HEK293 (cell line): Measurements from ENCODE around the gene NEGR1.

Source experiments
- CTCF ChIA-PET: fragments of 350-600 bp; formaldehyde crosslinking; extraction: SDS; loops from one replicate; lab custom pipeline; 2021; ENCODE audit warnings: antibody characterized with exemption; lab: Yijun Ruan, JAX
- POLR2A ChIA-PET: fragments of 300-600 bp; formaldehyde crosslinking; extraction: SDS; loops from one replicate; lab custom pipeline; 2020; ENCODE audit warnings: antibody characterized with exemption, inconsistent platforms; lab: Yijun Ruan, JAX
- H3K27ac ChIP-seq: fragments of 200-500 bp; sonication (Bioruptor generic); 2 replicates; pipeline ENCODE4 v1.5.1; 2014; ENCODE audit warnings: low read depth, low read length, control low read depth, inconsistent platforms; ENCODE audit errors: extremely low read depth
- H3K36me3 ChIP-seq, 2 experiments: fragments of 200-500 bp in 1 of 2; sonication (Bioruptor generic) in 1 of 2; 1 replicate in 1 of 2; 2 replicates in 1 of 2; pipeline ENCODE4 v1.5.1; 2014 to 2017; ENCODE audit warnings: inconsistent platforms in 2 of 2, low read length in 2 of 2; ENCODE audit not compliant: control insufficient read depth in 2 of 2, insufficient read depth in 1 of 2
- H3K4me1 ChIP-seq: fragments of 200-500 bp; sonication (Bioruptor generic); 2 replicates; pipeline ENCODE4 v1.5.1; 2014; ENCODE audit warnings: mild to moderate bottlenecking, low read length, inconsistent platforms; ENCODE audit not compliant: control insufficient read depth, insufficient read depth
- H3K4me3 ChIP-seq: 2 replicates; pipeline ENCODE4 v1.5.1; 2011; ENCODE audit warnings: low read depth, mild to moderate bottlenecking, control low read depth, low read length, moderate library complexity
- H3K9me3 ChIP-seq: fragments of 200-500 bp; sonication (Bioruptor generic); 2 replicates; pipeline ENCODE4 v1.5.1; 2014; ENCODE audit warnings: low read depth, low read length, inconsistent platforms; ENCODE audit not compliant: control insufficient read depth, insufficient read depth
- HOXC10 ChIP-seq: sonication (generic); formaldehyde crosslinking; IDR thresholded peaks from 2 replicates; pipeline ENCODE4 v1.8.1; 2023; ENCODE audit warnings: mild to moderate bottlenecking, missing genetic modification reagents
- MZF1 ChIP-seq: fragments of 450-650 bp; formaldehyde crosslinking; IDR thresholded peaks from 2 replicates; pipeline ENCODE4 v1.5.1; 2017; ENCODE audit warnings: missing biosample characterization, missing genetic modification characterization, borderline replicate concordance
- PRDM6 ChIP-seq: fragments of 450-650 bp; formaldehyde crosslinking; IDR thresholded peaks from 2 replicates; pipeline ENCODE4 v1.5.1; 2017; ENCODE audit warnings: missing biosample characterization, missing genetic modification characterization
- ZFP41 ChIP-seq: fragments of 450-650 bp; formaldehyde crosslinking; IDR thresholded peaks from 2 replicates; pipeline ENCODE4 v1.5.1; 2016; ENCODE audit warnings: missing biosample characterization, missing genetic modification characterization, borderline replicate concordance
- ZNF184 ChIP-seq: fragments of 450-650 bp; IDR thresholded peaks from 2 replicates; pipeline ENCODE4 v1.5.1; 2018; ENCODE audit warnings: missing biosample characterization, mild to moderate bottlenecking, missing genetic modification characterization
- ZNF223 ChIP-seq: fragments of 450-650 bp; formaldehyde crosslinking; IDR thresholded peaks from 2 replicates; pipeline ENCODE4 v1.5.1; 2016; ENCODE audit warnings: missing biosample characterization, missing genetic modification characterization
- ZNF23 ChIP-seq: fragments of 450-650 bp; formaldehyde crosslinking; IDR thresholded peaks from 2 replicates; pipeline ENCODE4 v1.5.1; 2016; ENCODE audit warnings: missing biosample characterization, missing genetic modification characterization, borderline replicate concordance
- ZNF302 ChIP-seq: fragments of 450-650 bp; formaldehyde crosslinking; IDR thresholded peaks from 2 replicates; pipeline ENCODE4 v1.5.1; 2016; ENCODE audit warnings: missing biosample characterization, missing genetic modification characterization, low read depth
- ZNF362 ChIP-seq: fragments of 450-650 bp; formaldehyde crosslinking; IDR thresholded peaks from 2 replicates; pipeline ENCODE4 v1.5.1; 2016; ENCODE audit warnings: missing biosample characterization, missing genetic modification characterization
- ZNF37A ChIP-seq: fragments of 450-650 bp; IDR thresholded peaks from 2 replicates; pipeline ENCODE4 v1.5.1; 2018; ENCODE audit warnings: missing biosample characterization, missing genetic modification characterization
- ZNF404 ChIP-seq: fragments of 450-650 bp; formaldehyde crosslinking; IDR thresholded peaks from 2 replicates; pipeline ENCODE4 v1.5.1; 2017; ENCODE audit warnings: missing biosample characterization, missing genetic modification characterization
- ZNF548 ChIP-seq: fragments of 450-650 bp; formaldehyde crosslinking; IDR thresholded peaks from 2 replicates; pipeline ENCODE4 v1.5.1; 2016; ENCODE audit warnings: missing biosample characterization, missing genetic modification characterization
- ZNF626 ChIP-seq: fragments of 450-650 bp; sonication (Bioruptor Pico); formaldehyde crosslinking; IDR thresholded peaks from 2 replicates; pipeline ENCODE4 v1.5.1; 2018; ENCODE audit warnings: missing biosample characterization, missing genetic modification characterization, inconsistent platforms
- ZNF639 ChIP-seq: fragments of 450-650 bp; formaldehyde crosslinking; IDR thresholded peaks from 2 replicates; pipeline ENCODE4 v1.5.1; 2016; ENCODE audit warnings: missing biosample characterization, missing genetic modification characterization
- ZNF677 ChIP-seq: fragments of 450-650 bp; IDR thresholded peaks from 2 replicates; pipeline ENCODE4 v1.5.0; 2018; ENCODE audit warnings: missing biosample characterization, mild to moderate bottlenecking, missing genetic modification characterization, moderate library complexity
- ZNF777 ChIP-seq: fragments of 450-650 bp; formaldehyde crosslinking; IDR thresholded peaks from 2 replicates; pipeline ENCODE4 v1.5.1; 2017; ENCODE audit warnings: missing biosample characterization, missing genetic modification characterization, borderline replicate concordance
- ZXDB ChIP-seq: fragments of 450-650 bp; formaldehyde crosslinking; IDR thresholded peaks from 2 replicates; pipeline ENCODE4 v1.5.1; 2016; ENCODE audit warnings: missing biosample characterization, missing genetic modification characterization
- TF ChIP-seq, protein P1 (sequence below): fragments of 450-650 bp; formaldehyde crosslinking; IDR thresholded peaks from 2 replicates; pipeline ENCODE4 v1.5.1; 2016; ENCODE audit warnings: missing biosample characterization, missing genetic modification characterization, low read depth
- TF ChIP-seq, protein P2 (sequence below): fragments of 450-650 bp; formaldehyde crosslinking; IDR thresholded peaks from 2 replicates; pipeline ENCODE4 v1.5.1; 2016; ENCODE audit warnings: missing biosample characterization, missing genetic modification characterization

Gene NEGR1

GRCh38 chr1:71784241-71784640 is 498.1 kb downstream of the NEGR1 start (continued):
- TF ChIP-seq, protein P1, sequence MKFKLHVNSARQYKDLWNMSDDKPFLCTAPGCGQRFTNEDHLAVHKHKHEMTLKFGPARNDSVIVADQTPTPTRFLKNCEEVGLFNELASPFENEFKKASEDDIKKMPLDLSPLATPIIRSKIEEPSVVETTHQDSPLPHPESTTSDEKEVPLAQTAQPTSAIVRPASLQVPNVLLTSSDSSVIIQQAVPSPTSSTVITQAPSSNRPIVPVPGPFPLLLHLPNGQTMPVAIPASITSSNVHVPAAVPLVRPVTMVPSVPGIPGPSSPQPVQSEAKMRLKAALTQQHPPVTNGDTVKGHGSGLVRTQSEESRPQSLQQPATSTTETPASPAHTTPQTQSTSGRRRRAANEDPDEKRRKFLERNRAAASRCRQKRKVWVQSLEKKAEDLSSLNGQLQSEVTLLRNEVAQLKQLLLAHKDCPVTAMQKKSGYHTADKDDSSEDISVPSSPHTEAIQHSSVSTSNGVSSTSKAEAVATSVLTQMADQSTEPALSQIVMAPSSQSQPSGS (tag by site-specific recombination), result no peak
- TF ChIP-seq MZF1 (tag by site-specific recombination), result no peak

DNA sequence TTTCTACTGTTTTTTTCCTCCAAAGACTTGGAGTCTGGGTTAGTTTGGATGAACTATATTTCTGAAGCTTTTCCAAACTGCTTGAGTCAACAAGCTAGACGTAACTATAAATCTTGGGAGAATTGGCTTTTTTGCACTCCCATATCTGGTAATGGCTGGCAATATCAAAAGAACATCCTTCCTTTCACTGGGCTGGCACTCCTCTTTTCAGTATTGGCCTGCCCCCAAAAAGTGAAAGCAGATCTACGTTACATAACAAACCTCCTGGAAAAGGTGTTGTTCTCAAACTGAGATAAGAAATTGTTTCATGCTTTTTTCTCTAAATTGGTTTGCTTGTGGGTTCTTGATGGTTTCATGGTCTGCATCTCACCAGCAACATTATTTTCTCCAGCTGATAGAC is 499.3 kb downstream of the NEGR1 start:
- ChIA-PET CTCF (no interaction called here), POLR2A (no interaction called here)
- H3K27ac ChIP-seq, result no peak overlapping the region
- TF ChIP-seq ZXDB (tag by site-specific recombination), result no peak
- TF ChIP-seq, all 188 proteins: peak for 0
- Histone ChIP-seq H3K4me3 (no peak overlapping the region), H3K36me3 (no peaks in the 10 kb centered on the region), H3K9me3 (no peaks in the 10 kb centered on the region), H3K4me1 (no peaks in the 10 kb centered on the region)

DNA sequence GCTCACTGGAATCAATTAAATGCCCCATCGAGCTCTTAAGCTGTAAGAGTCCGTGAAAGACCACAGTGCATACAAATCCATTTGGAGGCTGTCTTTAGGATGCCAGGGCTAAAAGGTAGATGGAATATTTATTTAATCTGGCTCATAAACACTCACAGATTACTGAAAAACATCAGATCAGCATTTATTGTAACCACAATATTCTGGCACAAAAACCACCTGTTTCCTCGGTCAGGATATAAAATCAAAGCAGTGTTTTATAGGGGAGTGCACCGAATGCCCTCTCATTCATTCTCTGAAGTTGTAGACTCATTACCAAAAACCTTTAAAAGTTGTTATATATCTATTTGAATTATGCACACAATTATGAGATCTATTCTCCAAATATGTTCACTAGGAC is 500.9 kb downstream of the NEGR1 start:
- TF ChIP-seq HOXC10 (CRISPR knock-in tag), result no peak
- no peak for TF ChIP-seq ZNF548
- no peak for TF ChIP-seq ZNF362 (tag by site-specific recombination)
- TF ChIP-seq, protein P2, sequence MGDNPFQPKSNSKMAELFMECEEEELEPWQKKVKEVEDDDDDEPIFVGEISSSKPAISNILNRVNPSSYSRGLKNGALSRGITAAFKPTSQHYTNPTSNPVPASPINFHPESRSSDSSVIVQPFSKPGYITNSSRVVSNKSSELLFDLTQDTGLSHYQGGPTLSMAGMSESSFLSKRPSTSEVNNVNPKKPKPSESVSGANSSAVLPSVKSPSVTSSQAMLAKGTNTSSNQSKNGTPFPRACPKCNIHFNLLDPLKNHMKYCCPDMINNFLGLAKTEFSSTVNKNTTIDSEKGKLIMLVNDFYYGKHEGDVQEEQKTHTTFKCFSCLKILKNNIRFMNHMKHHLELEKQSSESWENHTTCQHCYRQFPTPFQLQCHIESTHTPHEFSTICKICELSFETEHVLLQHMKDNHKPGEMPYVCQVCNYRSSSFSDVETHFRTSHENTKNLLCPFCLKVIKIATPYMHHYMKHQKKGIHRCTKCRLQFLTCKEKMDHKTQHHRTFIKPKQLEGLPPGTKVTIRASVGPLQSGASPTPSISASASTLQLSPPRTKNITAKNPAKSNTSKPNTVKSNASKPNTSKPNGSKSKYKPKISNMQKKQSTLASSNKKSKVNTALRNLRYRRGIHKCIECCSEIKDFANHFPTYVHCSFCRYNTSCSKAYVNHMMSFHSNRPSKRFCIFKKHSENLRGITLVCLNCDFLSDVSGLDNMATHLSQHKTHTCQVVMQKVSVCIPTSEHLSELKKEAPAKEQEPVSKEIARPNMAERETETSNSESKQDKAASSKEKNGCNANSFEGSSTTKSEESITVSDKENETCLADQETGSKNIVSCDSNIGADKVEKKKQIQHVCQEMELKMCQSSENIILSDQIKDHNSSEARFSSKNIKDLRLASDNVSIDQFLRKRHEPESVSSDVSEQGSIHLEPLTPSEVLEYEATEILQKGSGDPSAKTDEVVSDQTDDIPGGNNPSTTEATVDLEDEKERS (tag by site-specific recombination), result no peak
- no peak for TF ChIP-seq ZNF223 (tag by site-specific recombination)
- TF ChIP-seq ZNF639 (tag by site-specific recombination), result no peak
- TF ChIP-seq ZNF626 (tag by site-specific recombination), result no peak
- no peak for TF ChIP-seq ZNF677
- TF ChIP-seq ZNF23 (tag by site-specific recombination), result no peak
- TF ChIP-seq PRDM6, result no peak
- TF ChIP-seq ZNF37A, result no peak
- no peak for TF ChIP-seq ZNF777 (tag by site-specific recombination)
- TF ChIP-seq ZNF184, result no peak
- no peak for TF ChIP-seq ZFP41 (tag by site-specific recombination)
- no peak for TF ChIP-seq ZNF404
- TF ChIP-seq ZNF302 (tag by site-specific recombination), result no peak
- CTCF ChIA-PET, result no interaction called here
- Histone ChIP-seq H3K36me3 (no peaks in the 10 kb centered on the region), H3K9me3 (no peaks in the 10 kb centered on the region), H3K4me1 (no peaks in the 10 kb centered on the region), H3K4me3 (no peak overlapping the region), H3K27ac (no peak overlapping the region)
- POLR2A ChIA-PET, result no interaction called here
